SK-N-SH (cell line): ENCODE measurements around the gene SOWAHD. TPM values are rescaled to one million over a fixed set of nuclear protein-coding genes. Genes with fewer than 3 reads are reported as not detected.
A peak's percentile ranks its signal among the peaks of the same experiment; 100 is the strongest.

ENCODE experiments used
- CTCF ChIA-PET: fragments of 300-600, 350-600 bp; formaldehyde crosslinking; extraction: SDS; loops from one replicate; lab custom pipeline; 2021; lab: Yijun Ruan, JAX
- POLR2A ChIA-PET: fragments of 350-600 bp; sonication (Branson Sonifier 250); formaldehyde crosslinking; extraction: SDS; loops from one replicate; lab custom pipeline; 2020; ENCODE audit warnings: antibody characterized with exemption, inconsistent platforms; lab: Yijun Ruan, JAX
- DNase-seq: peaks from one replicate; pipeline ENCODE4 v3.0.0; 2012
- H2AFZ ChIP-seq: fragments of 200-600 bp; sonication (generic); 2 replicates; pipeline ENCODE4 v1.8.1; 2016; ENCODE audit warnings: antibody characterized with exemption, mild to moderate bottlenecking, low read depth
- H3F3A ChIP-seq: fragments of 200-600 bp; sonication (generic); replicated peaks from 2 replicates; pipeline ENCODE3; 2016; ENCODE audit warnings: antibody characterized with exemption, mild to moderate bottlenecking; ENCODE audit not compliant: insufficient read depth
- H3K27ac ChIP-seq, 2 experiments: fragments of 200-500 bp in 1 of 2; fragments of 200-600 bp in 1 of 2; sonication (Bioruptor generic) in 1 of 2; sonication (generic), shearing (Covaris generic) in 1 of 2; 2 replicates each; pipeline versions ENCODE4 v1.5.1 to v1.6.1; 2014 to 2016; ENCODE audit warnings: low read depth in 2 of 2, inconsistent platforms in 1 of 2, low read length in 1 of 2, mild to moderate bottlenecking in 1 of 2, mixed read lengths in 1 of 2
- H3K27me3 ChIP-seq: fragments of 200-600 bp; sonication (generic), shearing (Covaris generic); 2 replicates; pipeline ENCODE4 v1.6.1; 2016; ENCODE audit warnings: mixed run types; ENCODE audit not compliant: insufficient read depth
- H3K36me3 ChIP-seq, 2 experiments: fragments of 200-500 bp in 1 of 2; fragments of 200-600 bp in 1 of 2; sonication (Bioruptor generic) in 1 of 2; sonication (generic) in 1 of 2; replicated peaks in 1 of 2; 2 replicates each; pipeline versions ENCODE3 to v1.5.1; 2014 to 2016; ENCODE audit warnings: low read length in 1 of 2, mild to moderate bottlenecking in 1 of 2; ENCODE audit not compliant: insufficient read depth in 2 of 2, control insufficient read depth in 1 of 2
- H3K4me1 ChIP-seq, 2 experiments: fragments of 200-500 bp in 1 of 2; fragments of 200-600 bp in 1 of 2; sonication (Bioruptor generic) in 1 of 2; sonication (generic), shearing (Covaris generic) in 1 of 2; 2 replicates each; pipeline versions ENCODE4 v1.5.1 to v1.6.1; 2014 to 2016; ENCODE audit warnings: low read depth in 1 of 2, low read length in 1 of 2, mixed run types in 1 of 2; ENCODE audit not compliant: insufficient read depth in 2 of 2, control insufficient read depth in 1 of 2
- H3K4me2 ChIP-seq: fragments of 200-600 bp; sonication (generic), shearing (Covaris generic); 2 replicates; pipeline ENCODE4 v1.6.1; 2017; ENCODE audit warnings: mixed run types
- H3K4me3 ChIP-seq, 2 experiments: fragments of 200-500 bp in 1 of 2; fragments of 200-600 bp in 1 of 2; sonication (Bioruptor generic) in 1 of 2; sonication (generic), shearing (Covaris generic) in 1 of 2; 2 replicates each; pipeline versions ENCODE4 v1.5.1 to v1.8.1; 2014 to 2016; ENCODE audit warnings: low read depth in 2 of 2, inconsistent platforms in 1 of 2, low read length in 1 of 2, mild to moderate bottlenecking in 1 of 2, mixed read lengths in 1 of 2, moderate library complexity in 1 of 2
- H3K79me2 ChIP-seq: fragments of 200-600 bp; sonication (generic); 2 replicates; pipeline ENCODE4 v1.8.1; 2017; ENCODE audit warnings: mild to moderate bottlenecking; ENCODE audit not compliant: insufficient read depth
- H3K9ac ChIP-seq: fragments of 200-600 bp; sonication (generic); 2 replicates; pipeline ENCODE4 v1.6.1; 2017; ENCODE audit warnings: mixed run types
- H3K9me2 ChIP-seq: fragments of 200-600 bp; sonication (generic); 2 replicates; pipeline ENCODE4 v1.6.1; 2017; ENCODE audit warnings: mixed run types
- H3K9me3 ChIP-seq: fragments of 200-600 bp; sonication (generic); 2 replicates; pipeline ENCODE4 v1.6.1; 2017; ENCODE audit warnings: mixed run types, mild to moderate bottlenecking, moderate library complexity
- H4K20me1 ChIP-seq: fragments of 200-600 bp; sonication (generic); 2 replicates; pipeline ENCODE4 v1.6.1; 2017; ENCODE audit warnings: mild to moderate bottlenecking, mixed run types; ENCODE audit not compliant: insufficient read depth
- CTCF ChIP-seq: fragments of 200-600 bp; sonication (generic); IDR thresholded peaks from 2 replicates; pipeline ENCODE4 v1.6.1; 2017; ENCODE audit warnings: antibody characterized with exemption, mild to moderate bottlenecking, moderate library complexity
- GATA2 ChIP-seq: sonication (generic); formaldehyde crosslinking; IDR thresholded peaks from 2 replicates; pipeline ENCODE4 v1.5.0; 2020; ENCODE audit warnings: mild to moderate bottlenecking, missing genetic modification reagents
- RAD21 ChIP-seq: IDR thresholded peaks from 2 replicates; pipeline ENCODE4 v1.6.1; 2012; ENCODE audit warnings: mild to moderate bottlenecking, low read length
- SMC3 ChIP-seq: IDR thresholded peaks from 2 replicates; pipeline ENCODE4 v1.6.1; 2012; ENCODE audit warnings: low read depth, low read length, improper control_type of control experiment
- WGBS: methylation state at CpG from one replicate; pipeline ENCODE4 v1.1.6; 2017; ENCODE audit warnings: low lambda C conversion rate; 5-methylcytosine and 5-hydroxymethylcytosine counted together
- polyA plus RNA-seq, 3 experiments: library from polyadenylated mRNA; depleted of rRNA; stranded (reverse); fragments of >200 nt; gene quantifications; 2 replicates each; pipeline ENCODE4 v1.2.3, GENCODE V29; 2012

The SOWAHD gene
- polyA plus RNA-seq, 1 of the 3 experiments (the other 2 are of a cell fraction), result 0.20 TPM

- CTCF ChIA-PET, result interaction anchor here (0.7 to 2.9 kb wide), 19 partner anchors 8 to 272 kb away, joined by 3 to 12 read pairs (median 3); no protein-coding TSS in a partner anchor
- H3K27me3 ChIP-seq, result peaks cover 21% of the 10 kb centered on the region
- POLR2A ChIA-PET, result no interaction called here
- no peaks in the 10 kb centered on the region for H4K20me1 ChIP-seq
- TF ChIP-seq RAD21 (peak; percentile 67), SMC3 (peak; percentile 45), CTCF (peak; percentile 65), GATA2 (CRISPR knock-in tag) (no peak)
- no peak overlapping the region for H3K4me2 ChIP-seq
- H3K36me3 ChIP-seq, result no peaks in the 10 kb centered on the region
- H3K4me3 ChIP-seq, result no peak overlapping the region
- WGBS, result 38% methylated on average over 8 of the region's 8 CpGs
- H3K27ac ChIP-seq, result no peak overlapping the region
- no peaks in the 10 kb centered on the region for H3K4me1 ChIP-seq
- no peaks in the 10 kb centered on the region for H3K9me2 ChIP-seq
- no peak overlapping the region for H2AFZ ChIP-seq
- peak; percentile 57 for DNase-seq
- H3K79me2 ChIP-seq, result no peaks in the 10 kb centered on the region
- H3K9ac ChIP-seq, result no peak overlapping the region
- no peaks in the 10 kb centered on the region for H3F3A ChIP-seq
- no peaks in the 10 kb centered on the region for H3K9me3 ChIP-seq
These were observed 4.6 kb upstream of the SOWAHD start for GRCh38 chrX:119753639-119754257.

- H3K79me2 ChIP-seq, result no peaks in the 10 kb centered on the region
- peaks cover 27% of the 10 kb centered on the region for H3K27me3 ChIP-seq
- H3K9me2 ChIP-seq, result no peaks in the 10 kb centered on the region
- no peak overlapping the region for H3K4me3 ChIP-seq
- no peaks in the 10 kb centered on the region for H4K20me1 ChIP-seq
- no peak overlapping the region for H3K4me2 ChIP-seq
- WGBS, result 68% methylated on average over 7 of the region's 7 CpGs
- no peaks in the 10 kb centered on the region for H3F3A ChIP-seq
- DNase-seq, result no peak
- no peaks in the 10 kb centered on the region for H3K36me3 ChIP-seq
- no peaks in the 10 kb centered on the region for H3K9me3 ChIP-seq
- H3K4me1 ChIP-seq, result no peaks in the 10 kb centered on the region
- CTCF ChIA-PET, result interaction anchor here (1.4 to 3.6 kb wide), 5 partner anchors 11 to 146 kb away, joined by 3 to 12 read pairs (median 4); no protein-coding TSS in a partner anchor
- no peak overlapping the region for H3K9ac ChIP-seq
- POLR2A ChIA-PET, result no interaction called here
- H3K27ac ChIP-seq, result no peak overlapping the region
- no peak for TF ChIP-seq CTCF
- TF ChIP-seq, all 33 proteins: peak for 0
- no peak overlapping the region for H2AFZ ChIP-seq
These were observed 2.3 kb upstream of the SOWAHD start for GRCh38 chrX:119755981-119756533.
